Activated CD8-positive, alpha-beta memory T cell treated with anti-CD3 and anti-CD28 coated beads for 1 hour (primary cell): ENCODE measurements around the gene CD69.
"Not testable (repeated sequence)": the region's sequence is repeated elsewhere in the genome, so short reads cannot be mapped to it uniquely, and the experiment has no call there.

Experiments used
- DNase-seq, 2 donors: peaks; one replicate each; pipeline ENCODE4 v3.0.0-alpha.2; 2020; ENCODE audit warnings: low read depth in 1 of 2; ENCODE audit errors: extremely low read depth in 1 of 2

The CD69 gene

DNA sequence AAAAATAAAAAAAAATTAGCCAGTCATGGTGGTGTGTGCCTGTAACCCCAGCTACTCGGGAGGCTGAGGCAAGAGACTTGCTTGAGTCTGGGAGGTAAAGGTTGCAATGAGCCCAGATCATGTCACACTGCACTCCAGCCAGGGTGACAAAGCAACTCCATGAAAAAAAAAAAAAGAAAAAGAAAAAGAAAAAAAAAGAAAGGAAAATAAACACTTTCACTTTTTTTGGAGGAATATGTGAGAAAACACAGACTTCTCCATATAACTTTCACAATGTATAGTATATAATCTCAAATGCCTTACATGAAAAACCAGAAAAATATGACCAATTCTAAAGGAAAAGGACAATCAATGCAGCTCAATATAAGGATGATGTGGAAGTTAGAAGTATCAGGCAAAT is 36.7 kb downstream of the CD69 start:
- no peak for DNase-seq

DNA sequence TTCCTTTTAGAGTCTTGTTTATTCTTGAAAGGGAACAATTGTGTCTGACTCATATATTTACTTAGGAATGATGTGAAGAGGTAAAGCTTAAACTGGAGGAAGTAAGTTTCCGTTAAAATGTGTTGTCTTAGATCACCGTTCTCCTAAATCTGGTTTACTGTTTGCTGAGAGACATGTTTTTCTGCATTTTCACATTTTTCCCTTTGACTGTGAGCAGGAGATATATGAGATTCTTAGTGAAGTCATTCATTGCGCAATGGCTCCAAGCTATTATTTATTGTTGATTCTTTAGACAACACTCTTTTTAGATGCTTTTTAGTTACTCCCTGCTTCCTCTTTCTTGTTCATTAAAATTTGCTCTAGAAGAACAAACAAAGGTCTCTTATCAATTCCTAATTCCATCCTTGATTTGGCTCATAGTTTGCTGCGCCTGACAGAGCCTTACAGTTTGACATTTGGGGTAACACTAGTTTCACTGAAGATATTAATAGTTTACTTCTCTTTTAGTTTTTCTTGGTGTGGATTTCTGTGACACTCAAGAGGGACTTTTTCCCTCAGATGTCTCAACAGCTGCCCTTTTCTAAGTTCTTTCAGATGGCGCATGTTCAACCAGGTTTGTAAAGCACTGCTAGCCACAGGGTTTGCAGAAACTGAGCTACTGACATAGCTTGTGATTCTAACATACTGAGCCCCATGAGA is 39.2 kb downstream of the CD69 start:
- DNase-seq = no peak

DNA sequence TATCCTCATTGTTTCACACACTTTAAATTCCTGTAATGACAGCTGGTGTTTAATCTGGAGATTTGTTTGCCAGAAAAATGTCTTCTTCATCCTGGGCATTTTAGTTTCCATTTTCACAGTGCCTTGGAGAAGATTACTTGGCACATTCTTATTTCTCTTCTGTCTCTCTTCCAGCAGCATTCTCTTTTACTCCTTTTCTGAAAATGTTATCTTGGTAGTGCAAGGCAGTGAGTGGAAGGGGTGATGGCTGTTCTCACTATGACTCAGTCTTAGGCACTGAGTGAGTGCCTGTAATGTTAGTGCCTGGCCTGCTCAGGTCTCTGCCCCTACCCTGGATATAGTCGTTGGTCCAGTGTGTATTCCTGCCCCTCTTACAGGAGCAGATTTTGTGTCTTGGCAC is 40.9 kb downstream of the CD69 start:
- no peak for DNase-seq

DNA sequence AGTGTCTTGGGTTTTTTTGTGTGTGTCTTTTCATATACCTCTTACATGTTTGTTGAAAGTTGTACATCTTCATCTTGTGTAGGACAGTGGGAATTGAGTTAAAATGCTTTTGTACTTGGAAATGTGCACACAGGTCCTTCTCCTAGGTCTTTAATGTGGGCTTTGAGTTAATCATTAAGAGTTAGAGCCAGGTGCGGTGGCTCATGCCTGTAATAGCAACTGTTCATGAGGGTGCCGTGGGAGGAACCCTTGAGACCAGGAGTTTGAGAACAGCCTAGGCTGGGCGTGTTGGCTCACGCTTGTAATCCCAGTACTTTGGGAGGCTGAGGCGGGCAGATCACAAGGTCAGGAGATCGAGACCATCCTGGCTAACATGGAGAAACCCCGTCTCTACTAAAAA is 41.7 kb downstream of the CD69 start:
- DNase-seq = no peak

DNA sequence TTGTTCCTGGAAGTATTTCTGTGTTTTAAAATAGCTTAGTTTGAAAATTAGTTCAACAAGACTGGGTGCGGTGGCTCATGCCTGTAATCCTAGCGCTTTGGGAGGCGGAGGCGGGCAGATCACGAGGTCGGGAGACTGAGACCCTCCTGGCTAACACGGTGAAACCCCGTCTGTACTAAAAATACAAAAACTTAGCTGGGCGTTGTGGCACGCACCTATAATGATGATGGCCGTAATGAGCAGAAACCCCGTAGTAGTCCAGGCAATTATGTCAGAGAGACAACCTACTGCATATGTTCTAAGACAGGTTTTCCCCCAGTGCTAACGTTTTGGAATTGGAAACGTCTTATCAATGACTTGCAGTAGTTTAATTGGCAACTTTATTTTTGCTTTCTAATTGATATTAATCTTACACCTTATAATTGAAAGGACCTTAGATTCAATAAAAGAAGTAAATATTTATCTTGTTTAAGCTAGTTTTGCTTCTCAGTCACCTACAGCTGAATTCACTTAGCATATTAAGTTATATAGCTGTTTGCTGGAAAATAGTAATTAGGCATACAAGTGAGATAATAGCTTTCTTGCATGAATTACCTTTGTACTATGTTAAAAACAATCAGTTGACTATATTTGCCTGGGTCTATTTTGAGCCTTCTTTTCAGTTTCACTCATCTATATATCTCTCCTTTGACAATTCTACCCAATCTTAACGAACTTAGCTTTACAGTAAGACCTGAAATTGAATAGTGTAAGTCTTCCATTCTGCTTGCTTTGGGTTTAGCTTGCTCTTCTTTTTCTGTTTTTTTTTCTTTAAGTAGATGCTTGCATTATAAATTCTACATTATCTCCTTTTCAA is 43.4 kb downstream of the CD69 start:
- no peak for DNase-seq

DNA sequence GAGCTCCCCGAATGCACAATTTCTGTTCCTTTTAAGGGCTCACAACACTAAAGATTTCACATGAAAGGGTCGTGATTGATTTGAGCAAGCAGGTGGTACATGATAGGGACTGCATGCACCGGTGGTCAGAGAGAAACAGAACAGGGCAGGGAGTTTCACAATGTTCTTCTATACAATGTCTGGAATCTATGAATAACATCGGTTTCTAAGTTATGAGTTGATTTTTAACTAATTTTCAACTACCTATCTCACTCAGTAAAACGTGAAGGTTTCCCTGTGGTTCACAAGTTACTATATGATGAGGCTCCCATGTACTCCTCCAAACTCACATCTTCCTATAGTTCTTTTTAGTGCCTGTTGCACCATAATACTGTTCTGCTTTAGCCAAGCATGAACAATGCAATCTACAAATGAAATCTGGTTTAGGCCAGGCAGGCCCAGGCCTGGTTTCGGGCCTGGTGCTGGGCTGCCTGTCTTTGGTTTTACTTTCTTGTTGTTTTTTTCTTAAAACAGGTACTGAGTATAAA is 47.6 kb downstream of the CD69 start:
- DNase-seq = not testable (repeated sequence)

- DNase-seq = no peak
Measured at GRCh38 chr12:9711664-9712063, 49.0 kb downstream of the CD69 start.

GRCh38 chr12:9710584-9711375 is 49.9 kb downstream of the CD69 start:
- no peak for DNase-seq

GRCh38 chr12:9708853-9709252 is 51.8 kb downstream of the CD69 start:
- no peak for DNase-seq

DNA sequence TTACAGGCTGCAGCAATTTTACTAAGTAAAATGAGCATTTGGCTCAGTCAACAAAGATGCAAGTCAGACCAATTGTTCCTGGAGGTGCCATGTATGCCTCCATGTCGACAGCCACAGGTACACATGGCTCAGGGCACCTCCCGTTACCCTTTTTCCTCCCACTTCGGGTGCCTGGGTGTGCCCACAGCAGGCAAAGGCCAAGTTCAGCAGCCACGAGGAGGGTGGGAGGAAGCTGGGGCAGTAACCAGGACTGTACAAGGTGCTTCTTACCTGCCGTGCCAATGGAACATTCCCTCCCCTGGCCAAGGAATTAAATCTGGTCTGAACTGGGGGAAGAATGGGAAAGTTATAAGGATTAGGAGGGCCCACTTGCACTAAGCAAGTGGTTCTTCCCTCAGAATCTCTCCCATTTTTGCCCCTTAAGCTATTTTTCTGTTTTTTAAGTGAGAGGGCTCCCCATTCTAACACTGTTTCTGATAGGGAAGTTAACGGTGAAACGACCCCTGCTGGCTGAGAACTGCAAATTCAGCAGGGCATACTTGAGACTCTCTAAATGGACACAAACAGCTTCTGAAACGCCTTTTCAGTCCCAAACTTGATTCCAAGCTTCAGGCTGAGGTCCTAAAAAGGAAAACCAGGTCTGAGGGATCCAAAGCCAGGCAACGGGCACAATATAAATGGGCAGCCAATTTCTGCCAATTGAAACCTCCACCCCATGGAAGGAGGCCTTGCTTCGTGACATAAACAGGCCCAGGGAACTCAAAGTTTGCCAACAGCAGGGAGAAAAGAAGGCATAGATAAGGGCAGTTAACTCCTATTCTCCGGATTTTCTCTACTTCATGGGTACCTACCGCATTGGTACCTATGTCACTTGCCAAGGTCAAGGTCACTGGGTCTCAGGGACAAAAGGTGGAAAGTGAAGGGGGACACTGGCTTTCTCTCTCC is 52.6 kb downstream of the CD69 start:
- peak; percentile 40 to 45 for DNase-seq

- no peak for DNase-seq
Measured at GRCh38 chr12:9707356-9707755, 53.3 kb downstream of the CD69 start.

DNA sequence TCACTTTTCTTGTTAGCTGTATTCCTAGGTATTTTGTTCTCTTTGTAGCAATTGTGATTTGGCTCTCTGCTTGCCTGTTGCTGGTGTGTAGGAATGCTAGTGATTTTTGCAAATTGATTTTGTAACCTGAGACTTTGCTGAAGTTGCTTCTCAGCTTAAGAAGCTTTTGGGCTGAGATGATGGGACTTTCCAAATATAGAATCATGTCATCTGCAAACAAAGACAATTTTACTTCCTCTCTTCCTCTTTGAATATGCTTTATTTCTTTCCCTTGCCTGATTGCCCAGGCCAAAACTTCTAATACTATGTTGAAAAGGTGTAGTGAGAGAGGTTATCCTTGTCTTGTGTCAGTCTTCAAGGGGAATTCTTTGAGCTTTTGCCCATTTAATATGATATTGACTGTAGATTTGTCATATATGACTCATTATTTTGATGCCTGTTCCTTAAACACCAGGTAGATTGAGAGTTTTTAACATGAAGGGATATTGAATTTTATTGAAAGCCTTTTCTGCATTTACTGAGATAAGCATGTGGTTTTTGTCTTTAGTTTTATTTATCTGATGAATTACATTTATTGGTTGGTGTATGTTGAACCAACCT is 54.5 kb downstream of the CD69 start:
- DNase-seq = no peak

GRCh38 chr12:9704561-9704960 is 56.1 kb downstream of the CD69 start:
- not testable (repeated sequence) for DNase-seq
